SK-N-SH (cell line): Measurements from ENCODE around the gene IFT27. TPM values are rescaled to one million over a fixed set of nuclear protein-coding genes. Genes with fewer than 3 reads are reported as not detected.

Experiments
- polyA plus RNA-seq, 3 experiments: library from polyadenylated mRNA; depleted of rRNA; stranded (reverse); fragments of >200 nt; gene quantifications; 2 replicates each; pipeline ENCODE4 v1.2.3, GENCODE V29; 2012

The IFT27 gene
- polyA plus RNA-seq, 1 of the 3 experiments (the other 2 are of a cell fraction): 29.4 TPM

Other genes with a start within 250 kb of the IFT27 start
- gene EIF3D, start 247.0 kb downstream of the IFT27 start, polyA plus RNA-seq (2012; rRNA removed): 423 and 498 TPM in 2 replicates
- 0.03 TPM in 1 of 2 replicates, not detected in the other for gene CACNG2, start 72.4 kb downstream of the IFT27 start, polyA plus RNA-seq (2012; rRNA removed)
- gene PVALB, start 40.9 kb upstream of the IFT27 start, polyA plus RNA-seq (2012; rRNA removed): not detected in 2 replicates
- gene NCF4, start 84.9 kb upstream of the IFT27 start, polyA plus RNA-seq (2012; rRNA removed): not detected in 2 replicates
- not detected in 2 replicates for gene CSF2RB, start 137.5 kb upstream of the IFT27 start, polyA plus RNA-seq (2012; rRNA removed)
- gene TST, start 243.3 kb upstream of the IFT27 start, polyA plus RNA-seq (2012; rRNA removed): 47.6 and 49.4 TPM in 2 replicates
- 45.0 and 60.4 TPM in 2 replicates for gene MPST, start 243.6 kb upstream of the IFT27 start, polyA plus RNA-seq (2012; rRNA removed)